NCI-H69 (cell line): ENCODE data around the gene PON3.

Source experiments
- DNase-seq: peaks from one replicate; lab custom pipeline; 2025; lab: John Stamatoyannopoulos, UW

Gene PON3

DNA sequence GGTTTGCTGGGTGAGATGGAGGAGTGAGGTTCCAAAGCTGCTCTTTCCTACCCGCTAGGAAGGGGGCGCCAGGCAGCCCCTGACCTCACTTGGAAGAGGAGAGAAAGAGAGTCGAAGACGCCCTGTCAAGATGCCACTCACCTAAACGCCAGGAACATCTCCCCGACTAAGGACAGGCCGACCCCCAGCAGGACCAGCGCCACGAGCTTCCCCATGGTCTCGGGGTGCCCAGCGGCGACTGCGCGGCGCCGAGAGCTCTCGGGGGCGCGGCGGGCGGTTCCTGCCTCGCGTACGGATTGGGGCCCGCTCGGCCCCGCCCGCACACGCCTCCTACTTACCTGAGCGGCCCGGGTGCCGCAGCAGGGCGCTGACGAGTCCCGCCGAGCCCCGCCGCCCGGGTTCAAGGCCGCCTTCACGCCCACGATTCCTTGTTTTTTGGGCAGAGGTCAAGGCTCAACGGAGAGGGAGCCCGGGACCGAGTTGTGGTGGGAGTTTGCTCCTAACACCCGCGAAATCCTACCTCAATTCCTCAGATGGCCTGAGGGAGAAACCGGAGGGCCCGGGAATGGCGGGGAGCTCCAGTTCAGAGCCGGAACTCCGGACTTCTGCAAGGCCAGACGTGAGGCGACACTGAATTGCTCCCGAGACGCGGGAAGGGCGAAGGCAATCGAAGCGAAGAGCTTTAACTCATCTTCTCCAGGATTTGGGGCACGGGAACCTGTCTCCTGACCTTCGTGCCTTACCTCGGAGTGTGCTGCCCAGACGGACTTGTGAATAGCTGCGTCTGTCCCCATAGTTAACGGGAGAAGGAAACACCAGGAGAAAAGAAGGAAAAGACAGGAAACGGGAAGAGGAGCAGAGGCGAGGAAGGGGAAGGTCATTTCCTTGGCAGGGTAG is at the start of gene PON3:
TSS of gene PON3 (minus strand) at position 240 of the 897 bp plus-strand sequence. CDS start at position 215, 25 bp downstream.
- peak; percentile 90 for DNase-seq

DNA sequence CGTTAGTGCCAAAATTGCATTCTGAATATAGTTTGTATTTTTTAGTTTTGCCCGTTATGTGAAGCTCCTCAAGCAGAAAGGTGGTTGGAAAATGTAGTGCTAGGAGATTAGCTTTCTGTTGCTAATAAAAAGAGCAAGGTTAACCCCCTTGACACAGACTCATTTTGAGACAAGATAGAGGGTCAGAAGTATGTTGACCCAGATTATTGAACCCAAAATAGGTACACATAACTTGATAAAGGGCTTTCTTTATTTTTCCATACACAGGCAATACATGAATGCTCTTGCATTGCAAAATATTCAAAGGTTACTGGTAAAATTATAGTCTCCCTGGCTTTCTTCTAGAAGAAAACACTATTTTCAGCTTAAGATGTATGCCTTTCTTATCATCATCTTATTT is 48.6 kb upstream of the PON3 start:
- no peak for DNase-seq

DNA sequence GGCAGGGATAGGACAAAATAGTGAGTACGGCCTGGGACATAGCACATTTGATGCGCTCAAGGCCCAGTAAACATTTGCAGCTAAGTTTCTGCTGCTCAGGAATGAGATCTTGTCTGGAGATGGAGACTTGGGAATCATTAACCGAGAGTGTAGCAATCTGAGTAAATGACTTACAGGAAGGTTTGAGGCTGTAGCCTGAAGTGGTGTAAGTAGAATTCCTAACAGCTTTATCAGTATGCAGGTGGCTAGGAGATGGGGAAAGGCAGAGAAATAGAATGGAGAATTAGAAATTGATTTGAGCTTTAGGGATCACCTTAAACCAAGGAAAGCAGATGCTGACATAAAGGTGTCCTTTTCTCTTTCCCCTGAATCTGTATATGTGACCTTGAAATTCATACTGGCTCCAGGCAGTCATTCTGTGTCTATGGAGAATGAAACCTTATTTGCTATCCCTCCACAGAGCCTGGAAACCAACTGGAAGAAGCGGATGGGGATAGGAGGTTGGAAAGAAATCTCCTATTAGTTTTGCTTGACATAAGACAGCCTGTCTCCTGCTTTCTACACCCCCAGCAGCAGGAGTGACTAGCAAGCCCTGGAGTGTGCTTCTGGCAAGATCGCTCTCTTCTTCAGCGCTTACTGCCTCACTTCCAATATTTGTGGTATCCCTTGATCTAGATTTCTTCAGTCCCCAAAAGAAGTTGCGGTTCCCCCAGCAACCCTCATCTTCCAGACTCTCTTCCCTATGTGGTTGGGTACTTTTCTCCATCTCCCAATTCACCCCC is 45.1 kb upstream of the PON3 start:
- DNase-seq = no peak

DNA sequence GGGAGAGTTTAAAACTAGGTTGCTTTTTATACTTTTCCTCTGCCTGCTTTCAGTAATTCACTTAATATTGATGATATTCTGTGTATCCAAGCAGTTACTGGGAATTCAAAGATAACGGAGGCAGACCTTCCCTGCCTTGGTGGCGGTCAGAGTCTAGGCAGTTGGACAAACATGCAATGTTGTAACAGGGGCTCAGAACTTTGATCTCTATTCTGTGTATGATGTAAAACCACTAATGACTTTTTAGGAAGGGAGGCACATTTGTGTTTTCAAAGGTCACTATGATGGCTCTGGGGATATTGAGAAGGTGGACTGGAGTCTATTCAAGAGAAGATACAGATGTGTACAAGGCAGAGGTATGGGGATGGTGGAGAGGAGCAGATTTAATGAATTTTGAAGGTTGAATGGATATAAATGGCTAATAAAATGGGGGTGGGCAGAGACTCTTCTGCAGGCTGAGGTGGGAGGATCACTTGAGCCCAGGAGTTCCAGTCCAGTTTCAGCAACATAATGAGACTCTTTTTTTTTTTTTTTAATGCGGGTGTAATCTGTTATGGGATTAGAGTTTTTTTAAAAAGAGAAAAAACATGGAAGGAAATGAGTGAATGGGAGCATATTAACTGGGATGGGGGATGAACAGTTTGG is 44.3 kb upstream of the PON3 start:
- DNase-seq = no peak

DNA sequence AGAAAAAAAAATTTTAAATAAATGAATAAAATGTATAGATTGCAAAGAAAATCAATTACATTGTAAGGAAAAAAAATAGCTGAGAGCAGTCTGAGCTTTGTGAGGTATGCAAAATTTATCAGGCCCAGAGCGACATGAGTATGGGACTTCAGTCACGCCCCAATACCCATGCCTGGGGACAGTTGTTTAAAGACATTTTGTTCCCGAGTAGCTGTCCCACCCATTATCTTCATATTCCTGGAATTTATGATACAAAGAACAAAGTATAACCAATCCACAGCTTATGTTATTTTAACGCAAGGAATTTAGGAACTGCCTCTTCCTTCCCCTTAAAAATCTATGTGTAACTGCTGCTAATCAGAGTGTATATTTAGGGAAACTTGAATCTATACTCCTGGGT is 40.2 kb upstream of the PON3 start:
- no peak for DNase-seq

DNA sequence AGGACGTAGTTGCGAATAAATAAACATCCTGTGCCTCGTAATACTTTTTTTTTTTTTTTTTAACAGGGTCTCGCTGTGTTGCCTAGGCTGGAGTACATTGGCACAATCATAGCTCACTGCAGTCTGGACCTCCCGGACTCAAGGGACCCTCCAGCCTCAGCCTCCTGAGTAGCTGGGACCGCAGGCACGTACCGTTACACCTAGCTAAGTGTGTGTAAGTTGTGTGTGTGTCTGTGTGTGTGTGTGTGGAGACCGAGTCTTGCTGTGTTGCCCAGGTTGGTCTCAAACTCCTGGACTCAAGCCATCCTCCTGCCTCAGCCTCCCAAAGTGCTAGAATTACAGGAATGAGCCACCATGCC is 39.2 kb upstream of the PON3 start:
- DNase-seq = no peak

DNA sequence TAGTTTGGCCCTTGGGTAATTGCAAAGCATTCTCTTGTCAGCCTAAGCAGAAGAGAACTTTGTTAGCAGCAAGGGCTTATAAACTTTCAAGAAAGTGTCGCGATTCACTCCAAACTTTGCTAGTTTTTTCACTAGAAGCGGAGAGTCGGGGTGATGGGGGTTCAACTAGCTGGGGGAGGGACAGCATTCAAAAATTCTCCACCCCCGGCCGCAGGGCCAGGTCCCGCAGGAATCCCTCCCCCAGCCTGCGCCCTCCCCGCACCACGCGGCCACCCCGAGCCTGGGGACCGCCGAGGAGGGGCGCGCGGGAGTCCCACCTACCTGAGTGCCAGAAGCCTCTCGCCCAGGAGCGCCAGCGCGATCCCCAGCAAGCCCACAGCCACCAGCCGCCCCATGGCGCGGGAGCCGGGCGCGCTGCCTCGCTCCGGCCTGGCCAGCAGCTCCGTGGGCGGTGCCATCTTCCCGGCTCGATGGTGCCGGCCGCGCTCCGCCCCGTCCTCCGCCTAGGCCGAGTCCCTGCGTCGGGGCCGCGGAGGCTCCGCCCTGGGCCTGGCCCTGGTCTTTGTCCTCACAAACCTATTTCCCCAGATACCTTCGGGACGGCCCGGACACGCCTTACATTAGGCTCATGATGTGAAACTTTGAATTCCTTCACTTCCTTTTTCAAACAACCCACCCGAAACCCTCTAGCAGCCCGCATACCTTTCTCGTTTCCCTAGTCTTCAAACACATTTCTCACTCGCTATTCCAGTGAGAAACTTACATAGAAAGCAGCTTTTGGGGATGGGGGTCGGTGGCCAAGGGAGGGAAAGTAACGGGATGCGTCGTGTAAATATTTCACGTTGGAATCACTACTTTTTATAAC is 38.6 kb upstream of the PON3 start, which contains the start of gene PON2:
TSS of gene PON2 (minus strand) at position 472 of the 865 bp plus-strand sequence. CDS start at position 395, 77 bp downstream.
- peak; percentile 87 for DNase-seq

DNA sequence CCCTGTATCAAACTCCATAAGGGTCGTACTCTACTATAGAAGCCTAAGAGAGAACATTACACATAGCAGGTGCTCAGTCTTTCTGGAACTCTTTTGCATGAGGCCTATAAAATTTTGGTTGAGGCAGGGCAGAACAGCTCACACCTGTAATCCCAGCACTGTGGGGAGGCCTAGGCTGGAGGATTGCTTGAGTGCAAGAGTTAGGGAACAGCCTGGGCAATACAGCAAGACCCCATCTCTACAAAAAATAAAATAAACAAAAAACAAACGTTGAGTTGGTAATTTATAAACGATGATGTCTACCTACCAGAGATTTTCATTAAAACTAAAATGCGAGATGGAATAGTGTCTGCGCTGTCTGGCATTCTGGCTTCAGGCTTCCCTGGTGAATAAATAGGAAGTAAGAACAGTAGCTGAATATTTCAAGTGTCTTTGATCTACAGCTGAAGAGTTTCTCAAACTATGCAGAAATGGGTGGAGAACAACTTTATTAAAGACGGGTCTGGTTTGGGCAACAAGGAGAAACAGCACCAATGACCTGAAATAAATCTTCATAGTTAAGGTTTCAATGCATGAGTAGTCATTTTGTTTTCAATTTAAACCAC is 37.9 kb upstream of the PON3 start:
- no peak for DNase-seq

DNA sequence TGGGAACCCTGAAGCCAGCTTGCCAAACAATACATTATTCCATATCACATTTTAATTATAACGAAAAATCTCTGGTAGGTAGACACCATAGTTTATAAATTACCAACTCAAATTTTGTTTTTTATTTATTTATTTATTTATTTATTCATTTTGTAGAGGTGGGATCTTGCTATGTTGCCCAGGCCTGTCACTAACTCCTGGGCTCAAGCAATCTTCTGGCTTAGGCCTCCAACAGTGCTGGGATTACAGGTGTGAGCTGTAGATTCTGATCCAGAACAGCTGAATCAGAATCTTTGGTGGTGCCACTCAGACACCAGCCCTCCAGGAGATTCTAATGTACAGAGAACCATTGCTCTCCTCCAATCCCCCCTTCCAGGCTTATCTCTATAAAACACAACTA is 37.0 kb upstream of the PON3 start:
- DNase-seq = no peak

DNA sequence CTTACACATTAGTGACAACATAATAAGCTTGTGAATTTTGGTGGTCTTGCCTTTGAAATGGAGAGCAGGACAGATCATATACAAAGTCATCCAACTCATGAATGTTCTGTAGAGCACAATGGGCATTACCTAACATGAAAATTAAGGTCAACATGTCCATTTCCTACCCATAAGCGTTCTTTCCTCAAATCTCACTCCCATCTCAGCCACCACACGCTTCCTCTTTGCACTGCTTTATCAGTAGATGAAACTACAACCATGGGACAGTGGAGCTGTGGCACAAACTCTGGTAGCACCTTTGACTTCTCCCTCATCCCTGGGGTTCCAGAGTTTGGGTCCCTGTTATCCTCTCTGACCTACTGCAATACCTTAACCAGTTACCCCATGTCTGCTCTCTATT is 36.4 kb upstream of the PON3 start:
- DNase-seq = no peak

DNA sequence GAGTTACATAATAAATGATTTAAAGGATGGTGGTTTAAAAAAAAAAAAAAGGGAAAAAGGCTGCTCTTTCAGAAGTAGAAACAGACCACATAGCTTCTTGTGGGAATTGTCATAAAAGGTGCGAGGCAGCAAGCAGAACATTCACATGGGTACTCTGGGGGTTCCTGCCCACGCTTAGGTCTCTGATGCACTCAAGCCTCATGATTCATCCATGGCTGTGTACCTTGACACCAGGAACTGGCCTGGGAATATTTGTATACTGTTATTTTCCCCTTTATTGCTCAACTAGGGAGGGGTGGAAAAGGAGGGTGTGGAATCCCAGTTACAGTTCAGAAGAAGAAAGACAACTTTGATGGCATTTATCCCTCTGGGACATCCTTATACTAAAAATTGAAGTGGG is 34.7 kb upstream of the PON3 start:
- peak; percentile 9 for DNase-seq

DNA sequence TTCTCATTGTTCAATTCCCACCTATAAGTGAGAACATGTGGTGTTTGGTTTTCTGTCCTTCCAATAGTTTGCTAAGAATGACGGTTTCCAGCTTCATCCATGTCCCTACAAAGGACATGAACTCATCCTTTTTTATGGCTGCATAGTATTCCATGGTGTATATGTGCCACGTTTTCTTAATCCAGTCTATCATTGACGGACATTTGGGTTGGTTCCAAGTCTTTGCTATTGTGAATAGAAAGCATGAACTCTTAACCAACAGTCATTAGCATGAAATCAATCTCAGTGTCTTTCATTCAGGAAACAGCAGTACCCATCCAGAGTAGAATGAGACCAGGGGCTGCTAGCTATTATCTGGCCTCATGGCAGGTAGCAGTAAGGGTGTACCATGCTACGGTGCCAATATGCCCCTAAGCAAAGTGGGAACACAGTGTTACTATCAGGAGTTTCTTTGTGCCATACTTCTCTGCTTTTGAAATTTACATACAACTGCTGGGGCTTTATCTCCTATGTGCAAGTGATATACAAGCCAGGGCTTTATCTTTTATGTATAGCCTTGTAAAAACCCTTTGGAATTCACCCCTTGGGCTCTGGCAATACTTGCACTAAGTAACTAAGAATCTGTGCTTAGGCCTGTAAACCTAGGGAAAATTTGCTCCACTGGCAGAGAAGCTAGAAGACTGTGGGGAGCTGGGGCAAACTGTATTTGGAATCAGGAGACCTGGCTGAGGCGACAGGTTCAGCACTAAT is 33.2 kb upstream of the PON3 start:
- peak; percentile 8 for DNase-seq

DNA sequence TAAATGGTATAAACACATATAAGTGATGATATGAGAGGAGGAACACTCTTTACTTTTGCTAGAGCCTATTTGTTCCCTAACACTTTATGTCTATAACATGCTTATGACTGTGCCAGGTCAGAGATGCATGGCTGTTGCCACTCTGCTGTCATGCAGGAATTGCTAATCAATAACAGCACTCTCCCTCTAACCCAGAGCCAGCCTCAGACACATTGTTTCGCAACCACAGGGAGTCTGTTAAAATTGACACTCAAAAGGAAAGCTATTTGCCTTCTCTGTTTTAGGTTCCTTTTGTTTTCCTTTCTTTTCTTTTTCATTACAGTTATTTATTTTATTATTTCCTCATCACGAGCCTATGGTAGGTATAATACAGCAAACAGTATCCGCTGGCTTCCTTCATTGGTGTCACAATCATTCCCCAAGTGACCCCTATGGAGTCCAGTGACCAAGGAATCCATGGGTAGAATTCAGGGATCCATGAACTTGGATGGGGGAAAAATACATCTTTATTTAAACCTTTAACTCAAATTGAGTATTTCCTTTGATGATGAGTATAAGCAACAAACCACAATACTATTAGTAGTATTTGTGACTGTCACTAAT is 31.8 kb upstream of the PON3 start:
- peak; percentile 48 for DNase-seq

DNA sequence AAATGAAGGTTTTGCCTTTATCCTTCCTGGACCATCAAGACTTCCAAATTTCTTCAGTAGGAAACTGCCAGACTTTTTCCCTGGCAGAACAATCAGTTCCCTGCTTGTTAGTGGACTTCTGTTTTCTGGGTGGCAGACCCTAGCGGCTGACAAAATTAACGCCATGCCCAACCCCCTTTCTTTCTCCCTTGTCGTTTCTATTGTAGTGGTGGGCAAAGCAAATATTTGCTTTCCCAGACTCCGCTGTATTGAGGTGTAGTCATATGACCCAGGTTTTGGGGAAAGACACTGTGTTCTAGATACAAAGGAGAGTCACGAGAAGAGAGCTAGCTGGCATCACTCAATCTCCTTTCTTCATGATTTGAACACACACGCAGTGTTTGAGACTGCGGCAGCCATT is 31.0 kb upstream of the PON3 start:
- DNase-seq = peak; percentile 87

DNA sequence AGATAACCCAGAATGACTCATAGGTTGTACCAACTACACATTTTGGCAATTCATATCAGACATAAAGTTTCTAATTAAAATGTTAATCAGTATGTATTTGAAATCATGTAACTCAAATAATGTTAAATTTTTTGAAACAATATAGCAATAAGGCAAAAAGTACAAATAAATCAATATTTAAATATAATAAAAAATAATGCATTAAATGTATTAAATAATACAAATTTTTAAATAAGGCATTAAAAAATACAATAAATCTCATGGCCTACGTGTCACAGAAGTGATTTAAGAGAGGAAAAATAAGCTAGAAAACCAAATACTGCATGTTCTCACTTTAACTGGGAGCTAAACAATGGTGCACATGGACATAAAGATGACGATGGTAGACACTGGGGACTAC is 29.5 kb upstream of the PON3 start:
- DNase-seq = no peak

DNA sequence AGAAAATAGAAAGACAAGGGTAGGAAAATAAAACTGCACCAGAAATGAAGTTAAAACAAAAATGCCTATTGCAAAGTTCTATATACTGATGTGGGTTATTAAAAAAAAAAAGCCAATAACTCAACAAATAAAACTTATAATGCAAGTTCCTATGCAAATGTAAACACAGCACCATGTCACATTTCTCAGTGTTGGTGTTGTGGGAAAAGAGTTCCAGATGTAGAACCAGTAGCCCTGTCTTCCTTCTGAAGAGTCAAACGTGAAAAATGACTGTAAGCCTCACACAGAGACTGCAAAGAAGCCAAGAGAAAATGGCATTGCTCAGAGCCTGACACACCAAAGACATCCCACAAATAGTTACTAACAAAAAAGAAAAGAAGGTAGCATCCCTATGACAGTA is 28.5 kb upstream of the PON3 start:
- no peak for DNase-seq

DNA sequence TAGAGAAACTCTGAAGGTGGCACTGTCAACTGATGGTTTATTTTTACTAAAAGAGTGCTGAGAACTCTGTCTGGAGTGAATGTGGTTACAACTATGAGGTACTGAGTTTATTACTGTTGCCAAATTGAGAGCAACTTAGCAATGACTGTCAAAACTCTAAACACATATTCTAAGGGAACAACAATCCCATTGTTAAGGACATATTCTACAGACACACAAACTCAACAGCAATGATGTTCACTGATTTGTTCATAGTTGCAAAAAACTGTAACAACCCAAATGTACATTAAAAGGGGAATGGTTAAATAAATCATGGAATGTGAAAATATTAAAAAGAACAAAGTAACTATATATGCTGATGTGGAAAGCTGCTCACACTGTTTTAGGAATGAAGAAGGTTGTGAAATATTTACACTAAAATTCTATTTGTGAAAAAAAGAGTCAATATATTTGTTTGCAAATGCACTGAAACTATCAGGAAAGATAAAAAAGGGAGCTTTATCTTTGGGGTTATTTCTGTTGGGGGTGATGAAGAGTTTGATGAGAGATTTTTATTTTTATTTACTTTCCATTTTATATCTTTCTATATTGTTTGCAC is 25.8 kb upstream of the PON3 start:
- no peak for DNase-seq

DNA sequence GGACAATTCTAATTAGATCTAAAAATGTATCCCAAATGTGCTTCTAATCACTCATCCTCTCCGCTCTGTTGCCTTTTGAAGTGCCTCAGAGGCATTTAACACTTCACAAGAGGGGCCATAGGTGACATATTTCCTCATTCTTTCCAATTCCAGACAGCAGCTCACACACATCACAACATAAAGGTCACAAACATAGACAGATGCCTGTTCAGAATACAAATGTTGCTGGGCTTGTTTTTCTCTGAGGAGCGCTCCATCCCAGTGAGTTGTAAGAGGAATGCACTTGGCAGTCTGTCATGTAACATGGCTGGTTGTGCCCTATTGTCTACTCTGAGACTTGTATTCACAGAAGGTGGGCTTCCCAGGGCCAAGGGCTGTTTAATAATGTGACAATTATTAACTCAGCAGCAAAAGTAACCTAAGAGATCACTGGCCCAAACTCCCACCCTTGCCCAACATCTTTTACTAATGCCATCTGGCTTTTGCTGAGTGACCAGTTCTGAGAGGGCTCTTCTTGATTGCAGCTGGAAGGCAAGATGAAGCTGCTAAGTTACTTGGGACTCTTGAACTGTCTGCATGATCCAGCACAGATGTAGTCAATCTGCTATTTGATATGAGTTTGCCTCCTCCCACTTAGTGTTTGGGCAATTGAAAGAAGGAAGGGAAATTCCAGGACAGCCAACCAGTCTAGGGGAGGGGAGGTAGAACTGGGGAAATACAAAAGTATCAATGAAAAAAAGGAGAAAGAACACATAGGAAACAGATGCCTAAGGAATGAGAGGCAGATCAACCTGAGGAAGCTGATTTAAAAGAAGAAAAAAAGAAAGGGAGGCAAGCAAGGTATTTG is 25.0 kb upstream of the PON3 start:
- DNase-seq = peak; percentile 20

DNA sequence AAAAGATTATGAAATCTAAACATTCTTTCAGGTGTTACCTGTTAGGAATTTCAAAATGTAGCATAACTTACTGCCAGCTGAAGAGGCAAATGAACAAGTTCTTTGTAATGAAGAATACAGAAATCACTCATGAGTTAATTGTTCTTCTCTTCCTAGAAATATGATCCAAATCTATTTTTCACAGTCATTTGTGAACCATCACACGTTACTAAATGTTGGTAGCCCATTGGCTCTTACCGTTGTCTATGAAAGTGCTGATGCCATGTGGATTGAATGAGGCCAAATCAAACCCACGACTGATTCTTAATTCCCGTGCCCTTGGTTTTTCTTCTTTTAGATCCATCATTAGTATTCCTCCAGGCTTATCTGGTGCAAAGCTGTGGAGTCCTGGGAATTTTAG is 15.9 kb upstream of the PON3 start:
- DNase-seq = no peak
